ENCODE data around the gene MCF2L. TPM values are rescaled to one million over a fixed set of nuclear protein-coding genes. Genes with fewer than 3 reads are reported as not detected.

Gene MCF2L
- total RNA-seq, 4 donors from 2014 or later = 10.2 to 25.4 (median 16.9) TPM

- no peak for TF ChIP-seq CTCF (IDR thresholded peaks at IDR 0.05)
- TF ChIP-seq POLR2A (IDR thresholded peaks at IDR 0.05) = no peak
- no peaks in the 10 kb centered on the region for H3K27me3 ChIP-seq
- H3K27ac ChIP-seq = no peak overlapping the region
- H3K4me1 ChIP-seq = no peaks in the 10 kb centered on the region
- H3K9me3 ChIP-seq = no peaks in the 10 kb centered on the region
- WGBS, 2 donors = 83 to 94% methylated on average over 2 to 7 of the region's 9 CpGs
- no peak for DNase-seq
- intact Hi-C loops (cut with DNase I) = no loop called here
- H3K4me3 ChIP-seq = no peak overlapping the region
- H3K36me3 ChIP-seq = peaks cover 0 to 40% (median 0%) of the 10 kb centered on the region in 3 donors
Measured at GRCh38 chr13:113061271-113061625, 92.2 kb downstream of the MCF2L start.

- H3K4me1 ChIP-seq = no peaks in the 10 kb centered on the region
- TF ChIP-seq POLR2A (IDR thresholded peaks at IDR 0.05) = no peak
- TF ChIP-seq CTCF (IDR thresholded peaks at IDR 0.05) = no peak
- H3K4me3 ChIP-seq = no peak overlapping the region
- whole genome bisulfite sequencing, 2 donors = 69% methylated on average over 6 of the region's 14 CpGs; no CpG with 5 or more reads in 1 of the 2 donors
- DNase-seq = no peak
- H3K27ac ChIP-seq = no peak overlapping the region
- H3K36me3 ChIP-seq = peaks cover 0 to 47% (median 0%) of the 10 kb centered on the region in 3 donors
- intact Hi-C loops (cut with DNase I) = no loop called here
- H3K27me3 ChIP-seq = no peaks in the 10 kb centered on the region
- H3K9me3 ChIP-seq = no peaks in the 10 kb centered on the region
Measured at GRCh38 chr13:113061796-113062425, 92.9 kb downstream of the MCF2L start.

GRCh38 chr13:113062691-113063090 is 93.7 kb downstream of the MCF2L start:
- DNase-seq = no peak
- intact Hi-C loops (cut with DNase I) = no loop called here
- TF ChIP-seq CTCF (IDR thresholded peaks at IDR 0.05) = no peak
- H3K36me3 ChIP-seq = peaks cover 0 to 48% (median 0%) of the 10 kb centered on the region in 3 donors
- H3K9me3 ChIP-seq = no peaks in the 10 kb centered on the region
- H3K4me1 ChIP-seq = no peaks in the 10 kb centered on the region
- H3K27ac ChIP-seq = no peak overlapping the region
- WGBS, 2 donors = 92 to 93% methylated on average over 13 to 14 of the region's 14 CpGs
- no peak overlapping the region for H3K4me3 ChIP-seq
- no peaks in the 10 kb centered on the region for H3K27me3 ChIP-seq

GRCh38 chr13:113063091-113063491 is 94.1 kb downstream of the MCF2L start:
- intact Hi-C loops (cut with DNase I) = no loop called here
- H3K36me3 ChIP-seq = peaks cover 0 to 48% (median 0%) of the 10 kb centered on the region in 3 donors
- H3K27ac ChIP-seq = no peak overlapping the region

More at GRCh38 chr13:113063091-113063491, 94.1 kb downstream of the MCF2L start:
- Histone ChIP-seq H3K4me3 (no peak overlapping the region), H3K9me3 (no peaks in the 10 kb centered on the region), H3K27me3 (no peaks in the 10 kb centered on the region), H3K4me1 (no peaks in the 10 kb centered on the region)
- no peak for TF ChIP-seq CTCF (IDR thresholded peaks at IDR 0.05)
- TF ChIP-seq POLR2A (IDR thresholded peaks at IDR 0.05) = no peak
- DNase-seq = no peak
- 88 to 91% methylated on average over 6 to 11 of the region's 22 CpGs for WGBS, 2 donors
